Calu3 (cell line): ENCODE data around the gene SYNGR4. TPM values are rescaled to one million over a fixed set of nuclear protein-coding genes. Genes with fewer than 3 reads are reported as not detected.

Experiments
- BruUV-seq: library from RNA; stranded (reverse); fragments of 400-500 nt; replicated peaks from 2 replicates; lab custom pipeline; 2021; lab: Mats Ljungman, UMichigan
- CTCF ChIA-PET: fragments of 300-600 bp; sonication (Branson Sonifier 250); formaldehyde crosslinking; loops from one replicate; lab custom pipeline; 2022; ENCODE audit warnings: antibody characterized with exemption; lab: Charles Lee
- DNase-seq: peaks from one replicate; pipeline ENCODE4 v3.0.0; 2022
- H3K27ac Mint-ChIP-seq: one replicate; pipeline ENCODE4 v1.8.0; 2022; ENCODE audit warnings: mixed read lengths; ENCODE audit not compliant: unreplicated experiment
- H3K27me3 Mint-ChIP-seq: one replicate; pipeline ENCODE4 v1.8.0; 2022; ENCODE audit warnings: mixed read lengths; ENCODE audit not compliant: unreplicated experiment
- H3K36me3 Mint-ChIP-seq: one replicate; pipeline ENCODE4 v1.8.0; 2022; ENCODE audit warnings: mild to moderate bottlenecking, moderate library complexity, mixed read lengths; ENCODE audit not compliant: insufficient read depth, unreplicated experiment
- H3K4me1 Mint-ChIP-seq: one replicate; pipeline ENCODE4 v1.8.0; 2022; ENCODE audit warnings: mild to moderate bottlenecking, low read depth, mixed read lengths; ENCODE audit not compliant: unreplicated experiment
- H3K4me3 Mint-ChIP-seq: one replicate; pipeline ENCODE4 v1.8.0; 2022; ENCODE audit warnings: mild to moderate bottlenecking, low read depth, moderate library complexity, mixed read lengths; ENCODE audit not compliant: unreplicated experiment
- H3K9me3 Mint-ChIP-seq: one replicate; pipeline ENCODE4 v1.8.0; 2022; ENCODE audit warnings: low read depth, mixed read lengths; ENCODE audit not compliant: unreplicated experiment
- CTCF ChIP-seq: fragments of 200-600 bp; IDR thresholded peaks from one replicate; pipeline ENCODE4 v1.8.0; 2022; ENCODE audit warnings: antibody characterized with exemption; ENCODE audit not compliant: unreplicated experiment
- intact Hi-C: fragments of 100-400 bp; cut with micrococcal nuclease; formaldehyde crosslinking; loops from one replicate; pipeline ENCODE4 v1.10.0; 2022; ENCODE audit not compliant: unreplicated experiment
- total RNA-seq: library from RNA; stranded (reverse); gene quantifications from 2 replicates; pipeline ENCODE4 v1.2.3, GENCODE V29; 2022

The SYNGR4 gene
- total RNA-seq, 1 experiment from 2014 or later = not detected

- peak; percentile 85 for DNase-seq
- Mint-ChIP-seq H3K36me3 (peaks cover 27% of the 10 kb centered on the region), H3K27ac (peak overlapping the region; percentile 2), H3K9me3 (peaks cover 3% of the 10 kb centered on the region), H3K4me3 (peak overlapping the region; percentile 53), H3K27me3 (peaks cover 74% of the 10 kb centered on the region), H3K4me1 (peaks cover 34% of the 10 kb centered on the region)
- intact Hi-C loops = no loop called here
- CTCF ChIA-PET = no interaction called here
- no TSS peak for BruUV-seq
- no peak for TF ChIP-seq CTCF
Measured at GRCh38 chr19:48398375-48399235, 34.4 kb downstream of the SYNGR4 start.

GRCh38 chr19:48400018-48400742, 36.0 kb downstream of the SYNGR4 start:
- no peak overlapping the region for H3K4me3 Mint-ChIP-seq
- H3K9me3 Mint-ChIP-seq = peaks cover 3% of the 10 kb centered on the region
- CTCF ChIA-PET = interaction anchor here (0.5 to 0.7 kb wide), 2 partner anchors 24 to 266 kb away, joined by 3 to 5 read pairs; no protein-coding TSS in a partner anchor
- intact Hi-C loops = no loop called here
- DNase-seq = peak; percentile 44
- H3K36me3 Mint-ChIP-seq = peaks cover 22% of the 10 kb centered on the region
- H3K27ac Mint-ChIP-seq = peak overlapping the region; percentile 31
- no TSS peak for BruUV-seq
- TF ChIP-seq CTCF = no peak
- H3K4me1 Mint-ChIP-seq = peaks cover 34% of the 10 kb centered on the region
- peaks cover 58% of the 10 kb centered on the region for H3K27me3 Mint-ChIP-seq

GRCh38 chr19:48401287-48401686, 37.1 kb downstream of the SYNGR4 start:
- Mint-ChIP-seq H3K4me3 (no peak overlapping the region), H3K27me3 (peaks cover 54% of the 10 kb centered on the region), H3K27ac (no peak overlapping the region), H3K4me1 (peaks cover 26% of the 10 kb centered on the region), H3K36me3 (peaks cover 17% of the 10 kb centered on the region), H3K9me3 (peaks cover 3% of the 10 kb centered on the region)
- no TSS peak for BruUV-seq
- CTCF ChIA-PET = interaction anchor here (0.6 to 2.3 kb wide), 2 partner anchors 10 to 207 kb away, joined by 3 to 7 read pairs; partner anchors contain the start of gene KDELR1
- intact Hi-C loops = no loop called here
- no peak for DNase-seq
- TF ChIP-seq CTCF = no peak

- H3K9me3 Mint-ChIP-seq = peaks cover 3% of the 10 kb centered on the region
- TF ChIP-seq CTCF = no peak
- DNase-seq = peak; percentile 61
- intact Hi-C loops = no loop called here
- no TSS peak for BruUV-seq
- peaks cover 51% of the 10 kb centered on the region for H3K27me3 Mint-ChIP-seq
- peaks cover 7% of the 10 kb centered on the region for H3K36me3 Mint-ChIP-seq
- CTCF ChIA-PET = interaction anchor here (0.6 to 2.3 kb wide), 5 partner anchors 12 to 84 kb away, joined by 3 to 7 read pairs (median 4); partner anchors contain the start of genes KDELR1, SYNGR4 and TMEM143
- no peak overlapping the region for H3K27ac Mint-ChIP-seq
- peaks cover 10% of the 10 kb centered on the region for H3K4me1 Mint-ChIP-seq
- H3K4me3 Mint-ChIP-seq = no peak overlapping the region
Measured at GRCh38 chr19:48403606-48404005, 39.4 kb downstream of the SYNGR4 start.
